SK-N-SH (cell line): ENCODE data around the gene ADRA2A. TPM values are rescaled to one million over a fixed set of nuclear protein-coding genes. Genes with fewer than 3 reads are reported as not detected.

Experiments
- CTCF ChIA-PET: fragments of 300-600, 350-600 bp; formaldehyde crosslinking; extraction: SDS; loops from one replicate; lab custom pipeline; 2021; lab: Yijun Ruan, JAX
- POLR2A ChIA-PET: fragments of 350-600 bp; sonication (Branson Sonifier 250); formaldehyde crosslinking; extraction: SDS; loops from one replicate; lab custom pipeline; 2020; ENCODE audit warnings: antibody characterized with exemption, inconsistent platforms; lab: Yijun Ruan, JAX
- DNase-seq: peaks from one replicate; pipeline ENCODE4 v3.0.0; 2012
- H2AFZ ChIP-seq: fragments of 200-600 bp; sonication (generic); 2 replicates; pipeline ENCODE4 v1.8.1; 2016; ENCODE audit warnings: antibody characterized with exemption, mild to moderate bottlenecking, low read depth
- H3F3A ChIP-seq: fragments of 200-600 bp; sonication (generic); replicated peaks from 2 replicates; pipeline ENCODE3; 2016; ENCODE audit warnings: antibody characterized with exemption, mild to moderate bottlenecking; ENCODE audit not compliant: insufficient read depth
- H3K27ac ChIP-seq, 2 experiments: fragments of 200-500 bp in 1 of 2; fragments of 200-600 bp in 1 of 2; sonication (Bioruptor generic) in 1 of 2; sonication (generic), shearing (Covaris generic) in 1 of 2; 2 replicates each; pipeline versions ENCODE4 v1.5.1 to v1.6.1; 2014 to 2016; ENCODE audit warnings: low read depth in 2 of 2, inconsistent platforms in 1 of 2, low read length in 1 of 2, mild to moderate bottlenecking in 1 of 2, mixed read lengths in 1 of 2
- H3K27me3 ChIP-seq: fragments of 200-600 bp; sonication (generic), shearing (Covaris generic); 2 replicates; pipeline ENCODE4 v1.6.1; 2016; ENCODE audit warnings: mixed run types; ENCODE audit not compliant: insufficient read depth
- H3K36me3 ChIP-seq, 2 experiments: fragments of 200-500 bp in 1 of 2; fragments of 200-600 bp in 1 of 2; sonication (Bioruptor generic) in 1 of 2; sonication (generic) in 1 of 2; replicated peaks in 1 of 2; 2 replicates each; pipeline versions ENCODE3 to v1.5.1; 2014 to 2016; ENCODE audit warnings: low read length in 1 of 2, mild to moderate bottlenecking in 1 of 2; ENCODE audit not compliant: insufficient read depth in 2 of 2, control insufficient read depth in 1 of 2
- H3K4me1 ChIP-seq, 2 experiments: fragments of 200-500 bp in 1 of 2; fragments of 200-600 bp in 1 of 2; sonication (Bioruptor generic) in 1 of 2; sonication (generic), shearing (Covaris generic) in 1 of 2; 2 replicates each; pipeline versions ENCODE4 v1.5.1 to v1.6.1; 2014 to 2016; ENCODE audit warnings: low read depth in 1 of 2, low read length in 1 of 2, mixed run types in 1 of 2; ENCODE audit not compliant: insufficient read depth in 2 of 2, control insufficient read depth in 1 of 2
- H3K4me2 ChIP-seq: fragments of 200-600 bp; sonication (generic), shearing (Covaris generic); 2 replicates; pipeline ENCODE4 v1.6.1; 2017; ENCODE audit warnings: mixed run types
- H3K4me3 ChIP-seq, 2 experiments: fragments of 200-500 bp in 1 of 2; fragments of 200-600 bp in 1 of 2; sonication (Bioruptor generic) in 1 of 2; sonication (generic), shearing (Covaris generic) in 1 of 2; 2 replicates each; pipeline versions ENCODE4 v1.5.1 to v1.8.1; 2014 to 2016; ENCODE audit warnings: low read depth in 2 of 2, inconsistent platforms in 1 of 2, low read length in 1 of 2, mild to moderate bottlenecking in 1 of 2, mixed read lengths in 1 of 2, moderate library complexity in 1 of 2
- H3K79me2 ChIP-seq: fragments of 200-600 bp; sonication (generic); 2 replicates; pipeline ENCODE4 v1.8.1; 2017; ENCODE audit warnings: mild to moderate bottlenecking; ENCODE audit not compliant: insufficient read depth
- H3K9ac ChIP-seq: fragments of 200-600 bp; sonication (generic); 2 replicates; pipeline ENCODE4 v1.6.1; 2017; ENCODE audit warnings: mixed run types
- H3K9me2 ChIP-seq: fragments of 200-600 bp; sonication (generic); 2 replicates; pipeline ENCODE4 v1.6.1; 2017; ENCODE audit warnings: mixed run types
- H3K9me3 ChIP-seq: fragments of 200-600 bp; sonication (generic); 2 replicates; pipeline ENCODE4 v1.6.1; 2017; ENCODE audit warnings: mixed run types, mild to moderate bottlenecking, moderate library complexity
- H4K20me1 ChIP-seq: fragments of 200-600 bp; sonication (generic); 2 replicates; pipeline ENCODE4 v1.6.1; 2017; ENCODE audit warnings: mild to moderate bottlenecking, mixed run types; ENCODE audit not compliant: insufficient read depth
- CTCF ChIP-seq: fragments of 200-600 bp; sonication (generic); IDR thresholded peaks from 2 replicates; pipeline ENCODE4 v1.6.1; 2017; ENCODE audit warnings: antibody characterized with exemption, mild to moderate bottlenecking, moderate library complexity
- TAF1 ChIP-seq: IDR thresholded peaks from 2 replicates; pipeline ENCODE4 v1.6.1; 2012; ENCODE audit warnings: low read depth, mild to moderate bottlenecking, low read length, moderate library complexity, borderline replicate concordance
- USF2 ChIP-seq: fragments of 150-350 bp; IDR thresholded peaks from 2 replicates; pipeline ENCODE4 v1.6.1; 2017; ENCODE audit warnings: antibody characterized with exemption, low read length, low read depth, borderline replicate concordance
- whole genome bisulfite sequencing: methylation state at CpG from one replicate; pipeline ENCODE4 v1.1.6; 2017; ENCODE audit warnings: low lambda C conversion rate; 5-methylcytosine and 5-hydroxymethylcytosine counted together
- polyA plus RNA-seq, 3 experiments: library from polyadenylated mRNA; depleted of rRNA; stranded (reverse); fragments of >200 nt; gene quantifications; 2 replicates each; pipeline ENCODE4 v1.2.3, GENCODE V29; 2012
- small RNA-seq, 7 experiments: library from RNA; depleted of rRNA; stranded (forward); fragments of <200 nt; gene quantifications; one replicate each; pipeline ENCODE3, GENCODE V24; 2012

Gene ADRA2A
- polyA plus RNA-seq, 1 of the 3 experiments (the other 2 are of a cell fraction): 0.02 TPM

- no peak for TF ChIP-seq USF2
- no peak for TF ChIP-seq TAF1
- TF ChIP-seq CTCF: no peak
- Histone ChIP-seq H3F3A (no peaks in the 10 kb centered on the region), H4K20me1 (no peaks in the 10 kb centered on the region), H3K9me2 (no peaks in the 10 kb centered on the region), H3K4me3 (no peak overlapping the region), H3K27ac (no peak overlapping the region), H3K36me3 (no peaks in the 10 kb centered on the region), H3K79me2 (no peaks in the 10 kb centered on the region), H3K9ac (no peak overlapping the region), H2AFZ (no peak overlapping the region), H3K4me1 (peaks cover 0 to 12% of the 10 kb centered on the region in 2 experiments; a peak in 1 of 4 replicates), H3K27me3 (no peaks in the 10 kb centered on the region), H3K9me3 (no peaks in the 10 kb centered on the region), H3K4me2 (no peak overlapping the region)
- DNase-seq: no peak
- CTCF ChIA-PET: interaction anchor here (0.9 to 2.3 kb wide), 3 partner anchors 54 to 350 kb away, joined by 3 to 10 read pairs (median 3); partner anchors contain the start of gene ADRA2A
- POLR2A ChIA-PET: interaction anchor here (0.6 kb wide), 1 partner anchor 13 kb away, joined by 3 read pairs; no protein-coding TSS in a partner anchor
- 34% methylated on average over 4 of the region's 5 CpGs for WGBS
Measured at GRCh38 chr10:111130471-111130870, 53.6 kb downstream of the ADRA2A start.

Small RNA genes lying within 50 kb of the gene (small RNA-seq; reads per million reads assigned to genes)
- gene AL355863.1: 0 reads per million in 7 experiments

Other genes starting within 250 kb of the ADRA2A start
- 23.3 and 31.1 TPM in 2 replicates for gene PDCD4, start 205.1 kb upstream of the ADRA2A start, polyA plus RNA-seq (2012; rRNA removed)
- gene BBIP1, start 157.8 kb upstream of the ADRA2A start, polyA plus RNA-seq (2012; rRNA removed): 16.2 and 21.9 TPM in 2 replicates
- gene SHOC2, start 157.4 kb upstream of the ADRA2A start, polyA plus RNA-seq (2012; rRNA removed): 6.9 and 10.6 TPM in 2 replicates